Ovary (tissue), 3 donors: ENCODE measurements around the gene ENTPD7.

Source experiments
- EP300 ChIP-seq: sonication (generic); formaldehyde crosslinking; IDR thresholded peaks from one replicate; pipeline ENCODE4 v1.6.1; 2017; ENCODE audit warnings: antibody characterized with exemption
- POLR2A ChIP-seq: fragments of 450-650 bp; IDR thresholded peaks from one replicate; pipeline ENCODE4 v1.6.1; 2017; ENCODE audit warnings: antibody characterized with exemption, mild to moderate bottlenecking, moderate library complexity
- TF ChIP-seq, protein P1 (sequence below), 3 donors: fragments of 450-650 bp in 2 of 3; fragments of 200-600 bp in 1 of 3; IDR thresholded peaks; one replicate each; pipeline versions ENCODE4 v1.5.1 to v1.8.0; 2016 to 2022; ENCODE audit warnings: antibody characterized with exemption in 3 of 3, mild to moderate bottlenecking in 1 of 3
- donor health status: DM: no; HTN: no; CAD: no.

- no peak for TF ChIP-seq POLR2A
- TF ChIP-seq, protein P1, sequence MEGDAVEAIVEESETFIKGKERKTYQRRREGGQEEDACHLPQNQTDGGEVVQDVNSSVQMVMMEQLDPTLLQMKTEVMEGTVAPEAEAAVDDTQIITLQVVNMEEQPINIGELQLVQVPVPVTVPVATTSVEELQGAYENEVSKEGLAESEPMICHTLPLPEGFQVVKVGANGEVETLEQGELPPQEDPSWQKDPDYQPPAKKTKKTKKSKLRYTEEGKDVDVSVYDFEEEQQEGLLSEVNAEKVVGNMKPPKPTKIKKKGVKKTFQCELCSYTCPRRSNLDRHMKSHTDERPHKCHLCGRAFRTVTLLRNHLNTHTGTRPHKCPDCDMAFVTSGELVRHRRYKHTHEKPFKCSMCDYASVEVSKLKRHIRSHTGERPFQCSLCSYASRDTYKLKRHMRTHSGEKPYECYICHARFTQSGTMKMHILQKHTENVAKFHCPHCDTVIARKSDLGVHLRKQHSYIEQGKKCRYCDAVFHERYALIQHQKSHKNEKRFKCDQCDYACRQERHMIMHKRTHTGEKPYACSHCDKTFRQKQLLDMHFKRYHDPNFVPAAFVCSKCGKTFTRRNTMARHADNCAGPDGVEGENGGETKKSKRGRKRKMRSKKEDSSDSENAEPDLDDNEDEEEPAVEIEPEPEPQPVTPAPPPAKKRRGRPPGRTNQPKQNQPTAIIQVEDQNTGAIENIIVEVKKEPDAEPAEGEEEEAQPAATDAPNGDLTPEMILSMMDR (IDR thresholded peaks at IDR 0.05): no peak
- no peak for TF ChIP-seq EP300
These were observed 17.6 kb downstream of the ENTPD7 start for GRCh38 chr10:99676895-99677294.
